GM21723 (cell line): ENCODE measurements around the gene NINJ2.

Source experiments
- ATAC-seq: cut with Tn5 transposase; IDR thresholded peaks from one replicate; pipeline ENCODE4 v1.9.1; 2021; ENCODE audit warnings: mild to moderate bottlenecking, moderate library complexity; ENCODE audit not compliant: unreplicated experiment

NINJ2 gene

DNA sequence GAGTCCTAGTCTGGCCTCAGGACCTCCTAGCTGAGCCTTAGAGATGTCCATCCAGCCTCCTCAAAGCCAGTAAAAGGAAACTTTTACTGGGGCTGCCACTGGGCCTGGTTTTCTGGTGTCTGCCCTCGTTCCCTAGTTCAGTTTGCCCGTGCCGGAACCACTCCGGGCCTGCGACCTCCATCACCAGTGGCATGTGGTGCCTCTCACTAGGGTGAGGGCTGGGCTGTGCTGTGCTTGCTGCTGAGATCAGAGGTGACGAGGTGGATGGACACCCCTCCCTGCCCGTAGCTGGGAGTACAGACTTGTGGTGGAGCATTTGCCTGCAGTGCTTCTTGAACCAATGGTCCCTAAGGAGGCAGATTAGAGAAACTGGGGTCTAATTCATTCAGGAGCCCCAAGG is 127.8 kb downstream of the NINJ2 start:
- ATAC-seq = no peak

DNA sequence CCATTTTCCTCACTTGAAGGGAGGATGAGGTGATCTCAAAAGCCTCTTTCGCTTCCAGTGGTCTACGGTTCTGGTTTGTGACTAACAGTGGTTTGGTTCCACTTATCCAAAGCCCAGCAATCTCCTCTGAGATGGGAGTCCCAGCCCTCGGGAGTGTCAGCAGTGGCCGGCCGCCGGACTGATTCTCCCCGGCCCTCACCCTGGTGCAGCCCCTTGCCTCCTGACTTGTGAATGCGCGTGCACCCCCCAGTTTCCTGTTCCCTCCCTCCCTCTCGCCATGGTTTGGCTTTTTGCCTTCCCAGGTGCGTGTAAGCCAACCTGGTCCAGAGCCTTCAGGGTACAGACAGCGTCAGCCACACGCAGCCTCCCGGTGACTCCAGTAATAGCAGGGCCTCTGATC is 129.0 kb downstream of the NINJ2 start:
- no peak for ATAC-seq

DNA sequence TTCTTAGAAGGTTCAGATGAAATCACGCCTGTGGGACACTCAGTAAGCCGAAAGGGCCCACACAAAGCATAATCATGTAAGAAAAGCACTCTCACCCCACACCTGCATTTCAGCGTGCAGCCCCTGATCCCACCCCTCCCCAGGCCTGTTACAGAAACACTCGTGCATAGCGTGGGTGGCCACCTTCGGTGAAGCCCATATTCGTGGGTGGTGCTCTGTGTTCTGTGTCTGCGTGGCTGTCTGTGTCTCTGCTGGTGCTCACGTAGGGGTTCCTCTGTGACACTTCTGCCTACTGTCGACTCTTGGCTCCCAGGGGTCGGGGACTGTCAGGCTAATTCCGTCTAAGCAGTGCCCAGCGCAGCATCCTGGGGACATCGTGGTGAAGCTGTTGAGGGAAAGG is 129.5 kb downstream of the NINJ2 start:
- no peak for ATAC-seq

DNA sequence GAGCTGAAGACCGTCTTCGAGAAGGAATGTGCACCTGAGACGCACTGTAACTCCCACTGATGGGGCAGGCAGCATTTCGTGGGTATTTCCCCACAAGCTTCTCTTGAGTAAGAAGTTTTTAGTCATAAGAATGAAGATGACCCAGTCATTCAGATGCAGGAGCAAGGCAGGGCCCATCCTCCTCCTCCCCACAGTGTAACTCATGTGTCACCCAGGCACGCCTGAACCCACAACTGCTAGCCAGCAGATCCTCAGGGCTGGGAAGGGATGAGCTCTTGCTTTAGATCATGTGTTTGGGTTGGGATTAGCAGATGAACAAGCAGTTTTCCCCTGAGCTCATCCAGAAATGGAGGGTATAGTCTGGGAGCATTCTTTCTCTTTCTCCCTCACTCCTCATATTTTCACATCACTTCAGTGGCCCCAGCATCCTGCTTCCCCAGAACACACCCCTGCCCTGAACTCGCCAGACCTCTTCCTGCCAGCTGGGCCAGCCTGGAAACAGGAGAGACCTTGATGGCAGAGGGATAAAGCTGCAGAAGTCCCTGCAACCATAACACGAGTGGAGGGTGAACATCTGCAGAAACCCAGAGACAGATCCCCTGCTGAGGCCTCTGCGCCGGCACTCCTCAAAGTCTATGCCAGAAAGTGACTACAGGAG is 130.2 kb downstream of the NINJ2 start:
- ATAC-seq = no peak

DNA sequence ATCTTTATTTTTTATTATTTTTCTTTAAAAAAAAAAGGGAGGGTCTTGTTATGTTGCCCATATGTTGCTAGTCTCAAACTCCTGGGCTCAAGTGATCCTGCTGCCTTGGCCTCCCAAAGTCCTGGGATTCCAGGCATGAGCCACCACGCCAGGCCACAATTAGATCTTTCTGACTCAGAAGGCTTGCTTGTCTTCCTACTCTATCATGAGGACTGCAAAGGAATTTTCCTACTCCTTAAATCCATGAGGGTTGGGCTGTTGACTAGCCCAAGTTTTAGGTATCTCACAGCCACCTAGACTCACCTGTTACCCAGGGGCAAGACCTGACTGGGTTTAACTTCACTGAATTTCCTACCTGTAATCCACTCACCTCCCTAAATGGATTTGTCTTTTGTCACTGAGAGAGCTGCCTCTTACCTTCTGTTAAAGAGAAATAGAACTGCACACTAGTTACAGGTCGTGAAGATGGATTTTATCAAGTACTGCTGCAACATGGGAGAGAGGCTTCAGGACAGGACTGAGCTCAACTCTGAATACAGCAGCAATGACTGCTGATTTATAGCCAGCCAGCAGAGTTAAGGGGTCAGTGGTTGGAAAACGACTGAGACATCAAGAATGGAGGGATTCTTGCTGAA is 131.2 kb downstream of the NINJ2 start:
- no peak for ATAC-seq

DNA sequence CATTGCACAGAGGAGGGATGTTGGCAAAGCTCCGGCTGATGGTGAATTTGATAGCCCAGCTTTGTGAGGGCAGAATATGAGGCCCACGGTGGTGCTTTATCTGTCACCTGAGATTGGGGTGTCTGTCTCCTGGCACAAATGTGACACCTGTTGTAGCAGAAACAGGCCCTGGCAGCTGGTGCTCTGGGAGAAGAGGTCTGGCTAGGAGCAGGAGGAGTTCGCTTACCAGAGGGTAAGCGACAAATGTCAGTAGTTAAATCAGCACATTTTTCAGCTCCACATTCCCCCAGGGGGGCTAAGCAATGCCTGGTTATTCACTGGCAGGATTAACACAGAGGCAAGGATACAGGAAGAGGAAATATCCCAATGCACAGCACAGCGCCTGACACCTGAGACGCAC is 132.4 kb downstream of the NINJ2 start:
- no peak for ATAC-seq

DNA sequence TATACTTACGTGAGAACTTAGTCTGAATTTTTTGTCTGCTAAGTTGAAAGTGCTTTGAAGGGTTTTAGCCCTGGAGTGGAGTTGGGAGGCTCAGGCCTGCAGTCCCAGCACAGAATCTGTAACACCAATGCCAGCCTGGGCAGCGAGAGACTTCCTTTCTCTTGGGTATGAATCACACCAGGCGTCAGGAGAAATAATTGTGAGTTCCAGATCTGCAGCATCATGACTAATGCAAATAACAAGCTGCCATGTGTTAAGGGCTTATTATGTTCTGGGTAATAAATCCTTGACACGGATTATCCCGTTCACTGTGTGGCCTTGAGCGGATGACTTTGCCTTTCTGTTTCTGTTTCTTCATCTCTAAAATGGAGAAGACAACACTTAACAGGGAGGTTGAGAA is 132.9 kb downstream of the NINJ2 start:
- ATAC-seq = no peak

DNA sequence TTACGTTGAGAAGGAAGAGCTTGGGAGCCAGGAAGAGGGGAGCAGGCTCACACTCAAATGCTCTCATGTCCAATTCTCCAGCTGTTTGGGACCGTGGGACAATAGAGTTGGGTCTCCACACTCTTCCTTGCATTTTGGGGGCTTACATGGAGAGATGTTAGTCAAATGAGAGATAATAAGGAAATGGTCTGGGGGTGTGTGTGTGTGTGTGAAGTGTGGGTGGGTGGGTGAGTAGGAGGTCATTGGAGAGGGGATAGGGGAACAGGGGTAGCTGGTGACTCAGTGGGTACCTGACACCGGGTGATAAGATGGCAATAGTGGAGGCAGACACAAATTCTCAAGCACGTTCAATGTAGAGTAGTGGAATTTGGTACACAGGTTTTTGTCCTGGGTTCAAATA is 135.5 kb downstream of the NINJ2 start:
- ATAC-seq = no peak

DNA sequence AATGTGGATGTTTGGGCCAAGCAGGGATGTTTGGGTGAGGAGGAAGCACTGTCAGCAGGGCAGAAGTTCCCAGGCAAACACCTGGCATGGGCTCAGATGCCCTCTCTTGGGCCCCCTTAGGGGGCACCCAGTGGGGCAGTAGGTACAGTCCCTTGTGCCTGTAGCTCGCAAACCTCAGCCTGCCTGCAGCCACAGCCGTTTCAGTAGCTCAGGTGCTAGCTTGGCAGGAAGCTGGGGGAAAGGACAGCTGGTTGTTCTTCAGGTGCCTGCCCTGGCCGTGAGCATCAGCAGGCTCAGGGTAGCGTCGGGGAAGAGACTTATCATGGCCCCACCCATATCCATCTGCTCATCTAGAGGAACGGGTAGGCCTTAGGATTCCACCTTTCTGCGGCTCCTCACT is 136.0 kb downstream of the NINJ2 start:
- ATAC-seq = no peak

DNA sequence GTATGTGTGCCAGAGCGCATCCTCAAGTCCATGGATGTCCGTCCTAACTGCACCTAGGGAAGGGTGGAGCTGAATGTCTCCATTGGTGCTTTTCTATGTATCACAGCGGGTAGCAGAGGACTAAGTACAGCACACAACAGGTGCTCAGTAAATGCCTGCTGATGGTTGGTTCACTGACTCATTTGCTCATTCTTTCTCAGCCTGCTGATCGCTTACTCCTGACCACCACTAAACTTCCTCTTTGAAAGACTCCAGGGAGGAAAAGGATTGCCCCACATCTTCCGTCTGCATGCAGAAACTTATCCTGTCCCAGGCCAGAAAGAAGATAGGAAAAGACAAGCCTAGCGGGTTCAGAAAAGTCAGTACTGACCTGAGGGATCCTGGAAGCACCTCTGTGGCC is 137.2 kb downstream of the NINJ2 start:
- ATAC-seq = no peak

DNA sequence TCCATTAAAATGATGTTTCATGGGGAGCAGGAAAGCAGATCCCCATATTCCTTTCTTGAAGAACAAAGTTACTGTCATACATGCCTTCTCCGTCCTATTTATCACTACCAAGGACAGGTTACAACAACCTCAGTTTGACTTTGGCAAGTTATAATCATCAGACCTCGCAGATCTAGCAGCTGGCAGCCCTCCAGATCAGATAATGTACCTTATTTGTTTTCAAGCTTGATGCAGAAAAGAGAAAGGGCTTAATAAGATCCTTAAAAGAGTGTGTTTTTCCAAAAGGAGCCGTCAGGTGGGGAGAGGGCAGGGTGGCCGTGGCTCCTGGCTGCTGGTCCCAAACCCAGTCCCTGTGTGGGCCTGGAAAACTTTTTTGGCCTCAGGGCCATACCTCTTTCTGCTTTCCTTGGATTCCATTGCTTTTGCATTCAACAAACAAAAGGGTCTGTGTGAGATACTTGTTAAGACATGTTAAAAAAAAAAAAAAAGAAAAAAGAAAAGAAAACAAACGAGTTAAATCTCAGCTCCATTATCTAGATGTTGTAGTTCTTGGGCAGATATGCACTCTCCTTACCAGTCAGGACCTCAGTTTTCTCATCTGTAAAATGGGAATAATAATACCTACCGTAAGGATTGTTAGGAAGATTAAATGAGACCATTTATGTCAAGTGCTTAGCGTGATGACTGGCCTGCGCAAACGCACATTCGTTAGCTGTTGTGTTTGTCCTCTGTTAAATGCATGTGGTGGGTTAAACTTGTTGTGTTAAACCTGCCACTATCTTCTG is 138.9 kb downstream of the NINJ2 start:
- ATAC-seq = no peak

DNA sequence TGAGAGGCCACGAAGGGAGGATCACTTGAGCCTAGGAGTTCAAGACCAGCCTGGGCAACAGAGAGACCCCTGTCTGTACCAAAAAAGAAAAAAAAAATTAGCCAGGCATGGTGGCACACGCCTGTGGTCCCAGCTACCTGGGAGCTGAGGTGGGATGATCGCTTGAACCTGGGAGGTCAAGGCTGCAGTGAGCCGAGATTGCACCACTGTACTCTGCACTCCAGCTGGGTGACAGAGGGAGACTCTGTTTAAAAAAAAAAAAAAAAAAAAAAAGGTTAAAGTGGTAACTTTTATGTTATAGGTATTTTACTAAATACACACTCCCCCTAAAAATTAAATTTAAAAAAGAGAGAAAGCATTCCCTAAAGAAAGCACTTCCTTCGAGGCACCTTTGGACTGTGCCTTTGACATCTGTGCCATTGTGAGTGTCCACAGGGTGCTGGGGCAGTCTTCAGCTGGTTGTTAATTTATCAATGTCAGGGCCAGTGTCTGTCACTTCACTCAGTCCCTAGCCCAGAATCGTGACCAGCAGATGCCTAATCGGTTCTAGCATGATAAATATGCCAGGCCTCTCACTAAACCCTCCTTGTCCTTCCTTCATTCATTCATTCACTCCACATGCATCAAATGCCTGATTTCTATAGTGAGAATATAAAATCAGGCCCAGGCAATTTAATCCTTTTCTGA is 140.4 kb downstream of the NINJ2 start:
- ATAC-seq = no peak

DNA sequence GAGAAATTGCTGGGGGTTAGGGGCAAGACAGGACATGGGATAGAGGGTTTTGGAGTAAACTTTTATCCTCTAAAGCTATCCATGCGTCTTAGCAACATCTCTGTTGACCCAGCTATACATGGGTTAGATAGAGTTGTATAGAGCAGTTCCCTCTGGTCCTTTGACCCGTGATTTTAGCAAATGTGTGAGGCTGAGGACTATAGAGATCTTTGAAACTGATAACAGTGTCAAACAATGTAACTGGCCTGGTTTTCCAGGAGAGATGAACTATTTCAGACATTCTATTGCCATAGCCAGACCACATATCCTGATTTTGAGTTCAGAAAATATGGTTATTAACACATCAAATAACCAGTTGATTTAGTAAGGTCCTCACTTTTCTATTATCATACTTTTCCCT is 143.1 kb downstream of the NINJ2 start:
- no peak for ATAC-seq

DNA sequence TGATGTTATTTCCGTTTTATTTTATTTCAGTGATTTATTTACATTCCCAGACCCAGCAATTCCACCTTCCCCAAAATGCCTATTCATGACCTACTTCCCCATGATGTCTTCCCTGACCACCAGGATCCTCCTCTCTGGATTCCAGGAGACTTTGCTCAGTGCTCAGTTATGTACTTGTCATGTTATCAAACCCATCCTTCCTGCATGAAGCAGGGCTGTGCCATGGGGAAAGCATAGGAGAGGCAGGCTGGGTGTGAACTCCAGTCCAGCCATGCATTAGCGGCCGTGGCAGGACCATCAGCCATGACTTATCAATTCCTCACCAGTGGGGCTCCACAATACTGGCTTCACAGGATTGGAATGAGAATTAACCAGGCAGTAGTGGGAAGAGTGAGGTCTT is 145.7 kb downstream of the NINJ2 start:
- ATAC-seq = no peak
